NCI-H187 (cell line): ENCODE data around the gene DUT.
"Not testable (repeated sequence)": the region's sequence is repeated elsewhere in the genome, so short reads cannot be mapped to it uniquely, and the experiment has no call there.

Experiments
- DNase-seq, 2 experiments: peaks; one replicate each; lab custom pipeline; 2025; lab: John Stamatoyannopoulos, UW

The DUT gene

DNA sequence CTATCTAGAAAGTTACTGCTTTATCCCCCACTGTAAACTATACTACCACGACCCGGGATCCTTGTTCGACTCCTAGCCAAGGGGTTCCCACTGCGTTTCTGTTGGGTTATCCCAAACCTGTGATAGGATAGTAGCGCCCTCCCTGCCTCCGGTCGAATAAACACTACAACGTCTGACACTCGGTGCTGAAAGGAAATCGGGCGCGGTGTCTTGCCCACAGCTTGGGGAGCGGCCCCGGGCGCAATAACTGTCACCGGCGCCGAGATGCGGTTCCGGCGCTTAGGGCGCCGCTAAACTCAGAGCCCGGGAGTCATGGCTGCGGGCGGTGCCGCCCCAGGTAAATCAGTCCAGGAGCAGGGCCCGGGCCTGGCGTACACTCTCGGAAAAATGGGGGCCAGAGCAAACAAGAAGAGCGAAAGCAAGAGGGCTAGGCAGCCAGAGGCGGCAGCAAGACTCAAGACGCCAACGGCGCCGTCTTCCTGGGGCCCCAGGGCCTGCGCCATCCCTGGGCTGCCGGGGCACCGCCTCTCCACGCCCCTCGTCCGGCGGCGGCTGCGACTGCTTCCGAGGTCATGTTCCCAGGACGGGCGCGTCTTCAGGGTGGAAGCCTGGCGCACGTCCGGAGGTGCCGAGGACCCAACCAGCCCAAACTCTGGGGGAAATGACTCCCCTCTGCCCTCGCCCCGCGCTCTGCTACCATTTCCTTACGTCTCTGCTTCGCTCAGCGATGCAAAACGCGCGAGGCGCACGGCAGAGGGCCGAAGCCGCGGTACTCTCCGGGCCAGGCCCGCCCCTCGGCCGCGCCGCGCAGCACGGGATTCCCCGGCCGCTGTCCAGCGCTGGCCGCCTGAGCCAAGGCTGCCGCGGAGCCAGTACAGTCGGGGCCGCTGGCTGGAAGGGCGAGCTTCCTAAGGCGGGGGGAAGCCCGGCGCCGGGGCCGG lies at the start of gene DUT:
TSS of gene DUT (plus strand) at position 575 of the 941 bp plus-strand sequence. CDS start at position 662, 87 bp downstream.
- DNase-seq: peak; percentile 32 to 58

DNA sequence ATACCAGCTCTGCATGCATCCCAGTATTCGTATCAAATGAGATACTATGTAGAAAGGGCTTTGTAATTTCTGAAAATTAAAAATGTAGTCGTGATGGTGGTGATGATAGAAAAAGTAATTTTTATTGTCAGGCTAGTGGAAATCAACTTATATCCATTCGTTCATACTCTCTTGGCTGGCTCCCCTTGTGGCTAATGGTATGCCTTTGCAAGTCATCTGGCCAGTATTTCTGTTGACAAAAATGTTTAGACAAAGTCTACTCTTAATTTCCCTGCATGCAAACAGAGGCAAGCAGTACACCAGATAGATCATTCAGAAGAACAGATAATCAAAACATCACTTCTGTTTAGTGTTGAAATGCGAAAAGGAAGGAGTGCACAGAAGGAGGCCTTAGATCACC lies 49.6 kb upstream of the DUT start:
- DNase-seq: no peak

DNA sequence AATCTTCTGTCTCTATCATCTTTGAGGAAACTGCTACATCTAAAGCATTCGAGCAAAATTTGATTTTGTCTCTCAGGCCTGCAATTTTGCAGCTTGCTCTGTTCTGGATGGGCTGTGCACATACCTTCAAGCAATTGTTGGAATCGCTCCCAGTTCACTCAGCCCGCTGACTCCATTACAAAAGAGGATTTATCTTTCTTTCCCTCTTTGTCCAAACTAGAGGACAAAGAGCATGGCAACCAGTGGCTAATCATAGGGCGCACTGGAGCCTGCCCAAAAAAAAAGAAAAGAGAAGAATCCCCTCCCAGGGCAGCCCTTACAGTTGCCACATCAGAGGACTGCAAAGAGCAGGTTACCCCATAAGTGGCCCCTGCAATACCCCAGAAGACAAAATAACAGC lies 49.0 kb upstream of the DUT start:
- DNase-seq: no peak

DNA sequence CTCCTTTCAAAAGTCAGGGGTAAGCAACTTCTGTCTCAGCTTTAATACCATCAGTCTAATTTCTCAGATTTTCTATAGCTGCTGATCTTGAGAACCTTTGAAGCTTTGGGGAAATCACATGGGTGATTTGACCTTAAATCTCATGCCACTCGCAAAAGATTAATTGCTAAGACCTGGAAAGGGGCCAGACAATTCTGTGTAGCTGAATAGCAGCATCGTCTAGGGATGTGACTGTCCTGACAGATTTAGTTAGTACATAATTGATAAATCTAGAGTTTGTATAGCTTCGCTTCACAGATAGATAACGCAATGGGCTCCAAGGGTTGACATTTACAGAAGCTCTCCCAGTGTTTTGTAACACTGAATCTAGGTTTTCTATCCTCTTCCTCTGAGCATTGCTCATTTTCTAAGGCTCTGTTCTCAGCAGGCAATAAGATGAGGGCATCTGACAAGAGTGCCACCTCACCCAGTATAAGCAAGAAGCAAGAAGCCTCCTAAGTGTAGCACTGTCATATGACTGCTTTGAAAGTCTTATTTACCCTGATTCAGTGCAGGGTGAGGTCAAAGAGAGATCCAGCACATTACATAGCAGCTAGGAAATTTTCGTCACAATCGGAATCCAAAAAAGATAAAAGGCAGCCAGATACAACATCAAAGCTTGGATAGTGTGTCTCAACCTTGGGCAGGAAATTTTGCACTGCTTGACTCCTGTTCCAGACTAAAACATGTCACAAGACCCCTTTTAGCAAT lies 47.7 kb upstream of the DUT start:
- DNase-seq: no peak

DNA sequence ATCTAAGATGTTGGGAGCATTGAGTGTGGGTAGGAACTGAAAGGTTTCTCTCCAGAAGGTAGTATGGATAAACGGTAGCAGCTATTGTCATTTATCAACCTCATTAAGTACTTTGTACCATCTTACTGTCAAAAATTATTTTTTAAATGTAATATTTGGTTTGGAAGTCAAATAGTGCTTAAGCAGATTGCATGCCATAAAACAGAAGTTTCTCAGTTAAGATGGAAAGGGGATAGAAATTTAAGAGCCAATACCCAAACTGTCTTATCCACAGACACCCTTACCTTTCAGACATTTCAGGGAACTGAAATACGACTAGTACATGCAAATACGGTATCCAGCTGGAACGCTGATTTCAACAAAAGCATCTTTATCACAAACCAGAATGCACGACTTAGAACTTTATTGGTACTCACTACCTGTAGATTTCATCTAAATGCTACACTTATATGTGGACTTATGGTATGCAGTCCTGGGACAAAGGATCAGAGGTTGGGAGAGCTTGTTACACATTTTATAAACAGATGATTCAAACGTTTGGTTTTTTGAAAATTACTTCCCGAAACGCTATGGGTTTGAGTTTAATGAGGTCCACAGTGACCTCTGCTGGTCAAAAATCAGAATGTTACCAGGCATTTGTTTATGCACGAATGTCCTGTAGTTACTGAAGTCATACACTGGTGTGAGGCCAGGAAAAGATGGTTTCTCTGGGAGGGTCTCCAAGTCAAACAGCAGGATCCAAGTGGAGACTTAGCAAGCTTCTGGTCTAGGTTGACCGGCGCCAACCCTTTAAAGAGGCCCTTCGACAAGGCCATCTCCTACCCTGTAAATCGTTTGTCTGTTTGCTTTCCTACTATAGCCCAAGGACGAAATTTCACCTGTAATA lies 45.7 kb upstream of the DUT start:
- DNase-seq: peak; percentile 4 to 17

DNA sequence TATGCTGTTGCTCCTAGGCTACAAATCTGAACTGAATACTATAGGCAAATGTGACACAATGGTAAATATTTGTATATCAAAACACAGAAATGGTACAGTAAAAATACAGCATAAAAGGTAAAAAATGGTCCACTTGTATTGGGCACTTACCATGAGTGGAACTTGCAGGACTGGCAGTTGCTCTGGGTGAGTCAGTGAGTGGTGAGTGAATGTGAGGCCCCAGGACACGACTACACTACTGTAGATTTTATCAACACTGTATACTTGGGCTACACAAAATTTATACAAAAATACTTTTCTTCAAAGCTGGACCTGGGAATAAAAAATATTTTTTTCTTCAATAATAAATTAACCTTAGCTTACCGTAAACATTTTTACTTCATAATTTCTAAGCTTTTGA lies 41.6 kb upstream of the DUT start:
- no peak for DNase-seq

DNA sequence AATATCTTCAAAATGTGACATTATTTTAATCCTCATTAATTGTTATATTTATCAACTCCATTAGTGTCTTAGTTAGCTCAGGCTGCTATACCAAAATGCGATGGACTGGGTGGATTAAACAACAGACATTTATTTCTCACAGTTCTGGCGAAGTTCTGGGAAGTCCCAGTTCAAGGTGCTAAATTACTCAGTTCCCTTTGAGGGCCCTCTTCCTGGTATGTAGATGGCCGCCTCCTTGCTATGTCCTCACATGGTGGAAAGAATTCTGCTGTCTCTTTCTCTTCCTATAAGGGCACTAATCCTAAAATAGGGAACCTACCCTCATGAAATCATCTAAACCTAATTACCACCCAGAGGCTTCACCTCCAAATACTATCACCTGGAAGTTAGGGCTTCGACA lies 38.8 kb upstream of the DUT start:
- no peak for DNase-seq

DNA sequence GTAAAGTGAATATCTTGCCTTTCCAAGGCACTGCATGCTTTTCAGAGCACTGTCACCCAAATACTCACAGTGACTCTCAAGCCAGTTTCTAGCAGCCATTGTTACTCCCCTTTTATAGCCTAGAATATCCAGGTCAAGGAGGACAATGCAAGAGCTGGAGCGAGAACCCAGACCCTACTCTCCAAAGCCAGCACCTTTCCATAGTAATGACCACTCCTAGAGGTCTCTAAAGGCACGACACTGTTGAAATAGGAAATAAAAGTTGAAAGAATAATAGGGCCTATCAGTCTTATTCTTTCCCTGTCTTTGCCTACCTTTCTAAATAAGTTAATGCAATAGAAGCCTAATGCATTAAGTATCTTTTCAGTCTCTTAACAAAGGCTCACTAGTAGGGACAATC lies 33.6 kb upstream of the DUT start:
- no peak for DNase-seq

DNA sequence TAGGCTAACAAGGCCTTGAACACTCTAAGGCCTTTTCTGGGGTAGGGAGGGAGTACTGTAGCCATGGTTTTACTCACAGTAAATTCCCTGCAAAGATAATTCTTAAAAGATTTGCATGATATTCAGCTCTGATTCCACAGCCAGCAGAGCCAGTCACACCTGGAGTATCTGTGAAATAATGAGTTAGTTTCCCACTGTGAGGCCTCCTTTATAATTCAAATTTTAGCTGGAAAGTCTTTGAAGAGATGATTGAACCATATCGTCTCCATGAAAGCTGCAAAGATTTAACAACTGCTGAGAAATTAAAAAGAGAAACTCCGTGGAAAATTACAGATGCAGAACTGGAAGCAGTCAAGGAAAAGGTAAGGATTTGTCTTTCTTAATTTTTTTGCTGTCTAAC lies 32.3 kb upstream of the DUT start:
- no peak for DNase-seq

DNA sequence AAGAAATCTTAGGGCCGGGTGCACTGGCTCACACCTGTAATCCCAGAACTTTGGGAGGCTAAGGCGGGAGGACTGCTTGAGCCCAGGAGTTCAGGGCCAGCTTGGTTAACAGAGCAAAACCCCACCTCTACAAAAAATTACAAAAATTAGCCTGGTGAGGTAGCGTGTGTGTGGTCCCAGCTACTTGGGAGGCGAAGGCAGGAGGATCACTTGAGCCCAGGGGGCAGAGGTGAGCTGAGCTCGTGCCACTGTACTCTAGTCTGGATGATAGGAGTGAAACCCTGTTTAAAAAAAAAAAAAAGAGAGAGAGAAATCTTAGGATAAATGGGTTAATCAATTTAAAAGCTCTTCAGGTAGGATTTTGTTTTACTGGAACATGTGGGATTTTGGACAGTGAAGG lies 31.2 kb upstream of the DUT start:
- DNase-seq: no peak

DNA sequence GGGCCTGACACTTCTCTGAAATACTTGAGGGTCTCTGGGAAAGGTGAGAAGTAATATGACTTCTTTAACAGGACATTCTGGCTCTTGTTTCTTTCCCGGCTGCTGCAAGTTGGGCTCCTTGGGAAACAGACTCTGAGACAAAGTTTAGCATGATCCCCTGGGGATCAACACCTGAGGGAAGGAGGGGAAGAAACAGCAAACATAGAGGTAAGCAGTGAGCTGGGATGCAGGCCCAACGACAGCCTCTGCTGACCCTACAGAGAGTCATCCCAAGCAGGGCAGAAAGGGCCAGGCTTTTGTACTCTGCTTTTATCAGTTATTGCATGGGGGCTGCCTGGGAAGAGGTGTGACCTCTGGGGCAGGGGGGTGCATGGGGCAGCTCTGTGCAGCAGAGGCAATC lies 26.8 kb upstream of the DUT start:
- DNase-seq: no peak

DNA sequence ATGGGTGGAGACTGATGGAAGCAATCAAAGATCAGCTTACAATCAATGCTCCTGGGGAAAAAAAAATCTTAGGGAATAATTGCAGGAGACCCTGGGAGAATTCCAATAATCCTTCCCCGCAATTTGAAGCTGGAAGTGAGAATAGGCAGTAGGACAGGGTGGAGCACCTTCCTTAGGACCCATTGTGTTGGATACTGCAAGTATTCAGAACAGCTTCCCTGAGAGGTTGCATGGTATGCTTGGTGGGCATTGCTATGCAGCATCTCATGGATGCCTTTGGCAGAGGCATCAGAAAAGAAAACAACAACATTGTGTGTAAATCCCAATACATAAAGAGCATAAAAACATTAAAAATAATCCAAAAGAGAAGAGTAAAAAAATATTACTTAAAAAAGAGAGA lies 24.6 kb upstream of the DUT start:
- DNase-seq: no peak

DNA sequence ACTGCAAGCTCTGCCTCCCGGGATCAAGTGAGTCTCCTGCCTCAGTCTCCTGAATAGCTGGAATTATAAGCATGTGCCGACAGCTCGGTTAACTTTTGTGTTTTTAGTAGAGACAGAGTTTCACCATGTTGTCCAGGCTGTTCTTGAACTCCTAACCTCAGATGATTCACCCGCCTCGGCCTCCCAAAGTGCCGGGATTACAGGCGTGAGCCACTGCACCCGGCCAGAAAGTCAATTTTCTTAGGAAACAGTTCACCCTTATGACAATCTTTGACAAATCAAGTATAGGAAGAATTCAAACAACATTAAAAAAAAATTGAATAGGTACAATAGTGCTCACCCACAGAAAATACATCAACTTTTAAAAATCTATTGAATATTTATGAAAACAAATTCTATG lies 23.6 kb upstream of the DUT start:
- no peak for DNase-seq

DNA sequence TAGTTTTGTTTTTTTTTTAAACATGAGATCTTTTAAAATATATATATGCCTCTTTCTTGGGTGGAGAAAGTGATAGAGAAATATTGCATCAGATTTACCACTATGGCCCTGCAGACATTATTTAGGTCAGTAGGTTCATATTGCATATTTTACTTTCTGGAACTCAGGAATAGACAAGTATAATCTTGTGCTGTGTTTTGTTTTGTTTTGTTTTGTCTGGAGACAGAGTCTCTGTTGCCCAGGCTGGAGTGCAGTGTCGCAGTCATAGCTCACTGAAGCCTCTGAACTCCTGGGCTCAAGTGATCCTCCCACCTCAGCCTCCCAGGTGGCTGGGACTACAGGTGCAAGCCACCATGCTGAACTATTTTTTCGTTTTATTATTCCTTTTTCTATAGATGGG lies 21.5 kb upstream of the DUT start:
- DNase-seq: no peak

DNA sequence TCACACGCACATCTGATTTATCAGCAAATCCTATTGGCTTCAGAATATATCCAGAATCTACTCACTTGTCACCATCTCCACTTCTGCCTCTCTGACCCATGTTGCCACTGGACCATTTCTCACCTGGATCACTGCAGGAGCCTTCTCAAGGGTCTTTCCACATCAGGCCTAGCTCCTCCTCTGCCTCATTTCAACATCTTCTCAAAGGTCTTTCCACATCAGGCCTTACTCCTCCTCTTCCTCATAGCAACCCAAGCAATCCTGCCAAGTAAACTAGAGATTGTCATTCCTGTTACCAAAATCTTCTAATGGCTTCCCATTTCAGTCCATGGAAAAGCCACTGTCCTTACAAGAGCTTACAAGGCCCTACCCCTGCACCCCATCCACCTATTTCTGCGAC lies 18.0 kb upstream of the DUT start:
- DNase-seq: no peak

DNA sequence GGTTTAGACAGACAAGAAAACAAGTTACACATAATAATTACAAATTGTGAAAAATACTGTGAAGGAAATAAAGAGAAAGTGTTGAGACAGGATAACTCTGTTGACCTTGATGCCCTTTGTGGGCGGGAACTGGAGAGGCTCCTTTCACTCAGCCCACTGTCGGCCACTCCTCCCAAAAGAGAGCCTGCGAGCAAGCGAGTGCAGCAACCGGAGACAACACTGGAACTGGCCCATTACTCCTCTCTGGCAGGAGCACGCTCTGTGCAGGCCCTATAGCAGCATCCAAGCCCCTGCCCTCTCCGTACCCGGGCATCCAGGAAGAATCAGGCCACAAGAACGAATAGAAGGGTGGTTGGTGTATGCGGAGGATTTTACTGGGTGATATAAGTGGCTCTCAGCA lies 16.2 kb upstream of the DUT start:
- DNase-seq: no peak

DNA sequence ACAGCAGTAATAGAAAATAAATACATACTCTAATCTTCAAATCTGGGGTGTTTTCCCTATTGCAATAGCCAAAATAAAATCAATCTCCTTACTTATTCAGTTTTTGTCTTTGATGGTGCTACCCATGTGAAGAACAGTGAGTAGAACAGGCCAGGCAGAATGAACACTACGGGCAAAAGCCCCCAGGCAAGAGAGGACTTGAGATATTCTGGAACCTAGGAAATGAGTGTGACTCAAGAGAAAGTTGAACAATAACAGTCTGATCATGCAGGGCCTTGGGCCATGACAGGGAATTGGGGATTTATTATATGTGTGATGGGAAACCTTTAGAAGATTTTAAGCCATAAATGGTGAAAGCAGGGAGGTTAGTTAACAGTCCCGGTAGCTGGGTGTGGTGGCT lies 14.0 kb upstream of the DUT start:
- DNase-seq: no peak

DNA sequence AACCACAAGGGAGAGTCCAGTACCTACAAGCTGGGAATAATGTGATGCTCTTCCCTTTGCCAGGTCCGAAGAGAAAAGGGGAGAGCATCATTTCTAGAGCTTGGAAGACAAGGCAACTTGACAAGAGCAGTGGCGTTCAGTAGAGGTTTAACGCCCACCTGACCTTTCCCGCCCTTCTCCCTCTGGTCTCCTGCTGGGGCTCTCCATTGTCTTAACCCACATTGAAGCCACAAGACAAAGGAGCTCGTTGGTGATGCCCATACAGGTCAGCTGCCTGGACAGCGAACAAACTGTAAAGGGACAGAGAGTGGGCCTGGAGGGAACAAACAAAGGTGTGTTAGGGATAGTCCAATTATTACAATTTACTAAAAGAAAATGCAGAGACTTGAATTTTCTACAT lies 13.1 kb upstream of the DUT start:
- DNase-seq: no peak

DNA sequence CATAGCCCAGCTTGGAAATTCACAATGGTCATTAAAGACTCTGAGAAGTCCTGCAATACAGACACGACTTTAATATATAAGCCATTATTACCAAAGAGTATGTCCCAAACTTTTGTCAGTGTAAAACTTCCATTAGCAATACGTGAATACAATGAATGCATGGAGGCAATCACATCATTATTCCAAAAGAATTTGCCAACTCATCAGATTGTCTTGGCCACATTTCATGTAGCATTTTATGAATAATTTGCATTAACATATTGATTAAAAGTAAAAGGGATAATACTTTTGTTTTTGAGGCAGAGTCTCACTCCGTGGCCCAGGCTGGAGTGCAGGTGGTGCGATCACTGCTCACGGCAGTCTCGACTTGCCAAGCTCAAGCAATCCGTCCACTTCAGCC lies 7.9 kb upstream of the DUT start:
- DNase-seq: no peak

DNA sequence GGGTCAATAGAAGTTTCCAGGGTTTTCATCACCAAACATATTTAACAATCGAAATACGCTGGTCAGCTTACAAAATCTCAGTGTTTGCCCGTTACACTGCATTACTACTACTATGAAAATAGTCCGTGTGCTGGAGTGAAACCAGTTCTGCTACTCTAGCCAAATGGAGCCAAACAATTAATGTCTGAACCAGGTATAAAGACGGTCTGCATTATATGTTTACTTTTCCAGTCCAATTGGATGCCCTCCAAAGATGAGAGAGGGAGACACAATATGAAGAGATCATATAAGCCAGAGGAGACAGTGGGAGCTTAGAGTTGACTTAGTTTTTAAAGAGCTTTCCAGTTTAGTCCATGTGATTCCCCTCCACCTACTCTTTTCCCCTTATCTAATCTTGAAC lies 6.3 kb upstream of the DUT start:
- no peak for DNase-seq

DNA sequence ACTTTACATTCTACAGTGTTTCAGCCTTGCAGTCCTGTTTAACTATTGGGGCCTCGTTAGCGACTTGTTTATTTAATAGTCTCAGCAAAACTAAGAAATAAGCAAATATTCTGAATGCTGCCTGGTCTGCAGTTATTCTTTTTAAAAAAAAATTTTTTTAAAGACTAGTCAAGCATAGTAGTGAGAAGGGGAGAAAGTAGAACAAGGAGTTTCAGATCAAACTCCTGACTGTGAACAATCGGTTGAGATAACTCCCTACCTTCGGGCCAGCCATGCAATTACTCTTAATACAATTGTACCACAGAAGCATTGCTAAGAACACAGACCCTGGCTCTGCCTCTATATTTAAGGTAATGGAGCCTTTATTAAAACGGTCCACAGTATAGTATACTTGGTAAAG lies 5.8 kb upstream of the DUT start:
- DNase-seq: no peak

DNA sequence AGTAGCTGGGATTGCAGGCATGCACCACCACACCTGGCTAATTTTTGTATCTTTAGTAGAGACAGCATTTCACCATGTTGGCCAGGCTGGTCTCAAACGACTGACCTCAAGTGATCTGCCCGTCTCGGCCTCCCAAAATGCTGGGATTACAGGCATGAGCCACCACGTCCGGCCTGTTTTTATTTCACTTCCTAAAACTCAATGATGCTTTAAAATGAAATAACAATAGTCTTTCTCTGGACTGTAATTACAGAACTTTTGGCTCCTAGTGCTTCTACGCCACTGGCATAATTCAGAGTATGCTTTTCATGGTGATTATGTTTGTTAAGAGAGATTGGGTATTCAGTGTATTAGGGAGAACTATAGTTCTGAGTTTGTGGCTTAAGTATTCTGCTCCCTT lies 5.0 kb upstream of the DUT start:
- not testable (repeated sequence) for DNase-seq
